ENCODE measurements around the gene HJV.
"Not testable (repeated sequence)": the region's sequence is repeated elsewhere in the genome, so short reads cannot be mapped to it uniquely, and the experiment has no call there.

HJV gene

GRCh38 chr1:146021622-146022402 is at the start of gene HJV:
HJV (minus strand) TSS chr1:146021735; CDS start chr1:146020231, 1,504 bp downstream.
- no peak for DNase-seq

- not testable (repeated sequence) for DNase-seq
Measured at GRCh38 chr1:146059148-146059547, 37.6 kb upstream of the HJV start.

- DNase-seq: peak; percentile 68
Measured at GRCh38 chr1:146051852-146052676, 30.5 kb upstream of the HJV start.

- DNase-seq: no peak
Measured at GRCh38 chr1:146051452-146051851, 29.9 kb upstream of the HJV start.

- DNase-seq: not testable (repeated sequence)
Measured at GRCh38 chr1:146050652-146050963, 29.1 kb upstream of the HJV start.

GRCh38 chr1:146049866-146050651 is 28.5 kb upstream of the HJV start:
- not testable (repeated sequence) for DNase-seq

GRCh38 chr1:146049436-146049835 is 27.9 kb upstream of the HJV start:
- DNase-seq: no peak

- not testable (repeated sequence) for DNase-seq
Measured at GRCh38 chr1:146048514-146049115, 27.1 kb upstream of the HJV start.

GRCh38 chr1:146046664-146047063 is 25.1 kb upstream of the HJV start:
- no peak for DNase-seq

- no peak for DNase-seq
Measured at GRCh38 chr1:146039844-146040194, 18.3 kb upstream of the HJV start.

- DNase-seq: peak; percentile 80
Measured at GRCh38 chr1:146036965-146037646, 15.6 kb upstream of the HJV start.

- no peak for DNase-seq
Measured at GRCh38 chr1:146036241-146036964, 14.9 kb upstream of the HJV start.

GRCh38 chr1:146035048-146035423 is 13.5 kb upstream of the HJV start:
- no peak for DNase-seq

- DNase-seq: no peak
Measured at GRCh38 chr1:146032631-146033219, 11.2 kb upstream of the HJV start.

GRCh38 chr1:146031476-146031875 is 9.9 kb upstream of the HJV start:
- DNase-seq: no peak

GRCh38 chr1:146029117-146029516 is 7.6 kb upstream of the HJV start:
- DNase-seq: no peak

- DNase-seq: not testable (repeated sequence)
Measured at GRCh38 chr1:146026650-146027049, 5.1 kb upstream of the HJV start.

GRCh38 chr1:146025787-146026495 is 4.4 kb upstream of the HJV start:
- not testable (repeated sequence) for DNase-seq

GRCh38 chr1:146022403-146023127 is 1.0 kb upstream of the HJV start:
- DNase-seq: no peak

- DNase-seq: no peak
Measured at GRCh38 chr1:146021050-146021445, 487 bp downstream of the HJV start.

All from stimulated activated CD4-positive, alpha-beta T cell treated with anti-CD3 and anti-CD28 coated beads, Interleukin-12 subunit alpha, Interleukin-12 subunit beta, amount 100 ng/mL, for 4 hours (primary cell).